CD4-positive, alpha-beta T cell treated with Interleukin-15 for 4 hours (primary cell): ENCODE results near the gene ZNF683.

Experiments used
- DNase-seq: peaks from one replicate; pipeline ENCODE4 v3.0.0-alpha.2; 2020; ENCODE audit warnings: low spot score

Gene ZNF683

DNA sequence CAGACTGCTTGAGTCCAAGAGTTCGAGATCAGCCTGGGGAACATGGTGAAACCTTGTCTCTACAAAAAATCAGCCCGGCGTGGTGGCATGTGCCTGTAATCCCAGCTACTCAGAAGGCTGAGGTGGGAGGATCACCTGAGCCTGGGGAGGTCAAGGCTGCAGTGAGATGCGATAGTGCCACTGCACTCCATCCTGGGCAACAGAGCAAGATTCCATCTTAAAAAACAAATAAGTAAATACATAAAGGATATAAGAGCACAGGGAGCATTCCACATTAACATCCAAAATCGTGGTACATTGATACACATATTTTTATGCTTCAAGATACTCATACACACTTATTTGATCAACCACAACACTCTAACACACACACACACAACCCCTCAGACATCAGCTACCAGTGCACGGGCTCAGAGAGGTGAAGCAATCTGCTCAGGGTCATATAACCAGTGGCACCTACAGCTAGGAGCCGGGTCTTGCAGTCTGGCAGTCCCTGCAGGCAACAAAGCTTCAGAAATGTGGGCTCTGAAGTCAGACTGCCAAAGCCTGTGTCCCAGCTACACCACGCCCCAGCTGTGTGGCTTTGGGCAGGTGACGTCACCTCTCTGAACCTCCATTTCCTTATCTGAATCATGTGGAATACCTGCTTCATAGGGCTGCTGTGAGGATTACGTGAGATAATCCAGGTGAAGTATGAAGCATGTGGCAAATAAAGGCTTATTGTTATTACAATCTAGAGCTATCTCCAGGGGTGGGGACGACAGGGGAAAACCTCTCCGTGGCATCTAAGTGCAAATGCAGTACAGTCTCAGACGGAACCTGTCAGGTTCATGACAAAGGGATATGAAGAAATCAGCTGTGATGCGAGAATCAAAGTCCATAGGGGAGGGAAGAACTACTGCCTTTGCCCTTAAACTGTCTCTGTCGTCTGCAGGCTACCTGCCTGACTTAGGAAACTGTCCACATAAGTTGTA, 13.9 kb downstream of the ZNF683 start:
- peak; percentile 80 for DNase-seq

DNA sequence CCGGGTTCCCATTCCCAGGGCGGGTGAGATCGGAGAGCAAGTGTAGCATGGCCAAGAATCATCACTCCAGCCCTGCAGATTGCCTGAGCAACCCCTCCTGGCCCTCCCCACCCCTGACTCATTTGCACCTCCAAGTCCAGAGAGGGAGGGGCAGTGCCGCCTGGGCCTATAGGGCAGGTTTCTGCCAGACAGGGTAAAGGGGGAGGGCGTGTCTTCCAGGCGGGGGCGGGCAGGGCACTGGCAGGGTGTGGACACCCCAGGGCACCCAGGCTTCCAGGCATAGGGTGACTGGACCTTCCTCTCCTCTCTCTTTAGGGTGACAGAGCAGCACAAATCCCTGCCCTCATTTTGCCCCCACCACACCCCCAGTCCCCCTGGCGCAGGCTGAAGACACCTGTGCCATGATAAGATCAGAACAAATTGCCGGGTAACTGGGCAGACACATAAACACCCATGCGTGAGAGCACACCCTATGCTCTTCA, 15.4 kb downstream of the ZNF683 start:
- no peak for DNase-seq

- DNase-seq = no peak
Measured at GRCh38 chr1:26356106-26356505, 16.4 kb downstream of the ZNF683 start.

DNA sequence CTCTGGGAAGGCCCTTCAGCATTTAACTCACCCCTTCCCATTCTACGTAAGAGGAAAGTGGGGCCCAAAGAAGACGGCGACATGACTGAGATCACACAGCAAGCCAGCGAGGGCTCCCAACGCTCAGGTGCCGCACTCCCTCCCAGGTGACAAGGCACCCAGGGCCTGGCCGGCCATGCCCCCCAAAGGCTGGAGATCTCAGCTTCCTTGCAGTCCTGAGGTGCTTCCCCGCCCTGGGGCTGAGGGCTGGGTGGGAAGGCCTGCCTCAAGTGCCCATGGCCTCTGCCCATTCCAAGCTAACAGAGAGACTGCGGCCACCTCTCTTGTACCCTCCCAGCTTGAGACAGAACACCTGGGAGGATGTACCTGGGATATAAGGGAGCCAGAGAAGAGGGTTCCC, 17.6 kb downstream of the ZNF683 start:
- no peak for DNase-seq

- DNase-seq = no peak
Measured at GRCh38 chr1:26353976-26354820, 18.4 kb downstream of the ZNF683 start, which contains the start of gene CRYBG2. CRYBG2 (minus strand) TSS chr1:26354130; CDS start chr1:26346657, 7,473 bp downstream.

GRCh38 chr1:26353210-26353859, 19.2 kb downstream of the ZNF683 start:
- no peak for DNase-seq

DNA sequence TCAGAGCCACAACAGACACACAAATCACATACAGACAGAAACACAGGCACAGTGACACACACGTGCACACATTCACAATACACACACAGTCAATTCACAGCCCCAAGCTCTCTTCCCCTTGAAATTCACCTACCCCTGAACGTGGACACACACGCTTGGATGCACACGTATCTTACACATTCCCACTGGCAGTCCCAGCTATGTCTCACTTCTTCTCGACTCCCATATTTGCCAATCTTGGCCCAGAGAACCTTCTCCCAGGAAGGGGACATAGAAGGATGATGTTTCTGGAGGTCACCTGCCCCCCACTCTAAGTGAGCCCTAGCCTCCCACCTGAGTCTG, 20.2 kb downstream of the ZNF683 start:
- no peak for DNase-seq

DNA sequence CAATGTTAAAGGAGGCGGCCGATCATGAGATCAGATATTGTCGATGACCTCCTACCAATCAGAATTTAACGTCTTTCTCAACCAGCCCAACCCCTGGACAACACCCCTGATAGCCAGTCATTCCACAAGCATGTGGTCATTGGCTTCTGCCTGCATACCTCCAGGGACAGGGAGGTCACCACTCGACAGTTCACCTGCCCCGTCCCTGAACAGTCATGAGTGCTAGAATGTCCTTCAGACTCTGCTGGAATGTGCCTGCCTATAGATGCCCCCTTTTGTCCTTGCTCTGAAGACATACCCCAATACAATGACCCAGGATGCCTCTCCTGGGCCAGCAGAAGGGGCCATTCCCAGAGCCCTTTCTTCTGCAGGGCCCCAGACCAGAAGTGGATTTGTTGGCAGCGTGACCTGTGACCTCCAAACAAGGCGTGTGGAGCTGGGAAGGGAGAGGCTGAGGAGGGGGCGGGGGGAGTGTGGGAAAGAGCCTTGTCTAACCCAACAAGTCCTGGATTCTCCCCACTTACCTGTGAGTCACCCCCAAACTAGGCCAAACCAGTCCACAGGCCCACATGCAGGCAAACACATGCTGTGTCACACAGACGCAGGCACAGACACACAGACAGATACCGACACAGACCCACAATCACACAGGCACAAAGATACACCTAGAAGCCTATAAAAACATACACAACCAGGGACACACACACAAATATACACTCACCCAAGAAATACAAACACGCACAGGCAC, 20.8 kb downstream of the ZNF683 start:
- DNase-seq = no peak

- DNase-seq = no peak
Measured at GRCh38 chr1:26350701-26351589, 21.6 kb downstream of the ZNF683 start.

- DNase-seq = no peak
Measured at GRCh38 chr1:26350343-26350700, 22.2 kb downstream of the ZNF683 start.

DNA sequence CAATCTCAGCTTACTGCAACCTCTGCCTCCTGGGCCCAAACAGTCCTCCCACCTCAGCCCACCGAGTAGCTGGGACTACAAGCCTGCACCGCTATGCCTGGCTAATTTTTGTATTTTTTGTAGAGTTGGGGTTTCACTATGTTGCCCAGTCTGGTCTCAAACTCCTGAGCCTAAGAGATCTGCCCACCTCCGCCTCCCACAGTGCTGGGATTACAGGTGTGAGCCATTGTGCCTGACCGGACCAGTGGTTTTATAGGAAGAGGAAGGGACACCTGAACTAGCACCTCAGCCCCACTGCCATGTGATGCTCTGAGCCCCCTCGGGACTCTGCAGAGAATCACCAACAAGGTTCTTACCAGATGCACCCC, 22.7 kb downstream of the ZNF683 start:
- no peak for DNase-seq

DNA sequence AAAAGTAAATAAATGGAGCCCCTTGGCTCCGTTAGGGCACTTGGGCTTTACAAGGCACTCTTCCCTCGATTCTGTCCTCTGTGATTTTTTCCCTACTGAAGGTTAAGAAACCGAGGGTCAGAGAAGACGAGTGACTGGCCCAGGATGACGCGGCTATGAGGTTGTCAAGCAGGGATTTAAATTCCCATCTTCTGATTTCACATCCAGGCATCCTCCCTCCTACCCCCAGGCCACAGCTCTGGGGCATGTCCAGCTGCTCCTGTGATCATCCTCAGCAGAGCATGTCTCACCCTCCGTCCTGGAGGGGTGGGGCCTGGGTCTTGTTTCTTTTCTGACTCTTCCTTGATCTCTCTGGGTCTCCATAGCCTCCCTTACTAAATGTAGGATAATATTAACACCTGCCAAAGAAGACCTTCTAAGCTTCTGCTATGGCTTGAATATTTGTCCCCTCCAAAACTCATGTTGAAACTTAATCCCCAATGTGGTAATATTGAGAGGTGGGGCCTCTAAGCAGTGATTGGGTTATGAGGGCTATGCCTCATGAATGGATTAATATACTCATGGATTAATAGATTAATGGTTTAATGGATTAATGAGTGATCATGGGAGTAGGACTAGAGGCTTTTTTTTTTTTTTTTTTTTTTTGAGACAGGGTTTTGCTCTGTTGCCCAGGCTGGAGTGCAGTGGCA, 23.2 kb downstream of the ZNF683 start:
- no peak for DNase-seq

- DNase-seq = no peak
Measured at GRCh38 chr1:26346274-26347033, 26.1 kb downstream of the ZNF683 start.

DNA sequence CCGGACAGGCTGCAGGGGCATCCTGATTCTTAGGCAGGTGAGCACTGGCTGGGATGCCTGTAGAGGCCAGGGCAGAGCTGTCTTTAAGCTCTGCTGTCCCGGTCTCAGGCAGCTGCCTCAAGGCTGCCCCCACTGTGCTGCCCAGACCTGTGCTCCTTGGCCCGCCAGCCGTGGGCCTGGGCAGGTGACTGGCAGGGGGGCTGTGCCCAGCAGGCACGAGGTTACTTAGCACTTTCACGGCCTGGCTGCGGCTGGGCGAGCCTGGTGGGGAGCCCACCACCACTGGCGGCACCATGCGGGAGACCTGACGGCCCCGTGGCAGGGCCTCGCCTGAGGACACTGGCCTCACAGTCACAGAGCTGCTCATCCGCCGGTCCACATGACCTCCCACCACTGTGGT, 26.8 kb downstream of the ZNF683 start:
- no peak for DNase-seq

GRCh38 chr1:26344147-26344920, 28.2 kb downstream of the ZNF683 start:
- no peak for DNase-seq

DNA sequence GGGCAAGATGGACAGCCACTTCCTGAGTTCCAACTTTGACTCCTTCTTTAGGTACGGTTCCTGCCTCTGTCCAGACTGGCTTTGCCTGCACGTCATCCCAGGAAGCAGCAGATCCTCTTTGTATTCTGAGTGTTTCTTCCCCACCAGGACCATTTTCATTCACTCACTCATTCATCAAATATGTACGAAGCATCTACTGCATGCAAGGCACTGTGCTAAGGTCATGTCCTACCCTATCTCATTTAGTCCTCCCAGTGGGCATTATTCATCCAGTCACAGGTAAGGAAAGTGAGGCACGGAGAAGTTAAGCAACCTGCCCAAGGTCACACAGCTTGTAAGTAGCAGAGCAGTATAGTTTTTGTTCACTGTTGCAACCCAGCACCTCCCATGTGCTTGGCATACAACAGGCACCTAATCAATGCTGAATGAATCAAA, 32.5 kb downstream of the ZNF683 start:
- no peak for DNase-seq

- DNase-seq = no peak
Measured at GRCh38 chr1:26338670-26339069, 33.9 kb downstream of the ZNF683 start.

DNA sequence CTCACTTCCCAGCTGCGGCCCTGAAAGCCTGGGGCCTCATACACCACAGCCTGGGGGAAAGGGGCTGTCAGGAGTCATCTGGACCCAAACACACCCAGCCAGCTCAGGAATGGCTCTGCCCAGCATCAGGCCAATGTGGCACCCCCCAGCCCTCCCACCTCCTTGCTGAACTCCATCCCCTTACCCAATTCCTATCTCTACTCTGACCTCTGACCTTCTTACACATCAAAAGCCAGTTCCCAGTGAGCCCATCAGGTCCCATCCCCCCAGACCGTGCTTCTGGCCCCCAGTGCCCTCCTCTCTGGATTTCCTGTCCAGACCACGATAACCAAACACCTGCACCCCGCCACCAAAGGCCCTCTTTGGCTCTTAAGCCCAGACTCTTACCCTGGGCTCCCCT, 34.9 kb downstream of the ZNF683 start:
- DNase-seq = no peak

- no peak for DNase-seq
Measured at GRCh38 chr1:26337206-26337535, 35.4 kb downstream of the ZNF683 start.
